Kidney epithelial cell (primary cell): Measurements from ENCODE around the gene NOTCH1. TPM values are rescaled to one million over a fixed set of nuclear protein-coding genes. Genes with fewer than 3 reads are reported as not detected.

ENCODE experiments used
- DNase-seq: peaks from one replicate; pipeline ENCODE4 v3.0.0-alpha.2; 2010; ENCODE audit warnings: low read depth
- H3K27me3 ChIP-seq: 2 replicates; pipeline ENCODE4 v1.6.0; 2011; ENCODE audit warnings: low read length; ENCODE audit not compliant: control insufficient read depth, insufficient read depth
- H3K36me3 ChIP-seq: 2 replicates; pipeline ENCODE4 v1.5.1; 2011; ENCODE audit warnings: low read length; ENCODE audit not compliant: control insufficient read depth, insufficient read depth
- H3K4me3 ChIP-seq: 2 replicates; pipeline ENCODE4 v1.5.1; 2011; ENCODE audit warnings: low read depth, mild to moderate bottlenecking, control low read depth, low read length
- total RNA-seq: library from RNA; depleted of rRNA; stranded (reverse); fragments of >200 nt; gene quantifications from 2 replicates; pipeline ENCODE4 v1.2.3, GENCODE V29; 2015
- TF ChIP-seq, protein P1 (sequence below): IDR thresholded peaks from 2 replicates; pipeline ENCODE4 v1.5.1; 2011; ENCODE audit warnings: mild to moderate bottlenecking, moderate library complexity, low read length, control low read depth, inconsistent platforms; ENCODE audit not compliant: insufficient read depth, poor library complexity, severe bottlenecking

NOTCH1 gene
- total RNA-seq, 1 donor from 2014 or later, result 40.9 TPM

DNA sequence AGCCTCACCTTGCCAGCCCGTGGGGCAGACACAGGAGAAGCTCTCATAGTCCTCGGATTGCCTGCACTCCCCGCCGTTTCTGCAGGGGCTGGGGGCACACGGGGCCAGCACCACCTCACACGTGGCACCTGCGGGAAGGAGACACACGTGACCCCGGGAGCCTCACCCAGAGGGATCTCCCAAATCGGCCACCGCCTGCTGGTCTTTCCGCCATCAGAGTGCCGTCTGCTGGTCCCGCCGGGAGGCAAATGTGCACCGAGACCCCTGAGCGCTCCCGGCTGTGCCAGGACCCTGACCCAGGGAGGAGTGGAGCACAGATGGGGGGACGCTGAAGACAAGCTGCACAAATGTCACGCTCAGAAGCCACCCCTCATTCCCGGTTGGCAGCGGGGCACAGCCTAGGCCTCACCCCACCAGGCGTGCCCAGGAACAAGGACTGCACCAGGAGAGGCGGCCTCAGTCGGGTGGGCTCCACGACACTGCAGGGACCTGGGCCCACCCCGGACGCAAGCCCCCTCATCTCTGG, 34.6 kb downstream of the NOTCH1 start:
- peaks cover 6% of the 10 kb centered on the region for H3K36me3 ChIP-seq
- no peak for DNase-seq
- TF ChIP-seq, protein P1, sequence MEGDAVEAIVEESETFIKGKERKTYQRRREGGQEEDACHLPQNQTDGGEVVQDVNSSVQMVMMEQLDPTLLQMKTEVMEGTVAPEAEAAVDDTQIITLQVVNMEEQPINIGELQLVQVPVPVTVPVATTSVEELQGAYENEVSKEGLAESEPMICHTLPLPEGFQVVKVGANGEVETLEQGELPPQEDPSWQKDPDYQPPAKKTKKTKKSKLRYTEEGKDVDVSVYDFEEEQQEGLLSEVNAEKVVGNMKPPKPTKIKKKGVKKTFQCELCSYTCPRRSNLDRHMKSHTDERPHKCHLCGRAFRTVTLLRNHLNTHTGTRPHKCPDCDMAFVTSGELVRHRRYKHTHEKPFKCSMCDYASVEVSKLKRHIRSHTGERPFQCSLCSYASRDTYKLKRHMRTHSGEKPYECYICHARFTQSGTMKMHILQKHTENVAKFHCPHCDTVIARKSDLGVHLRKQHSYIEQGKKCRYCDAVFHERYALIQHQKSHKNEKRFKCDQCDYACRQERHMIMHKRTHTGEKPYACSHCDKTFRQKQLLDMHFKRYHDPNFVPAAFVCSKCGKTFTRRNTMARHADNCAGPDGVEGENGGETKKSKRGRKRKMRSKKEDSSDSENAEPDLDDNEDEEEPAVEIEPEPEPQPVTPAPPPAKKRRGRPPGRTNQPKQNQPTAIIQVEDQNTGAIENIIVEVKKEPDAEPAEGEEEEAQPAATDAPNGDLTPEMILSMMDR, result no peak
- no peaks in the 10 kb centered on the region for H3K27me3 ChIP-seq
- H3K4me3 ChIP-seq, result no peak overlapping the region

DNA sequence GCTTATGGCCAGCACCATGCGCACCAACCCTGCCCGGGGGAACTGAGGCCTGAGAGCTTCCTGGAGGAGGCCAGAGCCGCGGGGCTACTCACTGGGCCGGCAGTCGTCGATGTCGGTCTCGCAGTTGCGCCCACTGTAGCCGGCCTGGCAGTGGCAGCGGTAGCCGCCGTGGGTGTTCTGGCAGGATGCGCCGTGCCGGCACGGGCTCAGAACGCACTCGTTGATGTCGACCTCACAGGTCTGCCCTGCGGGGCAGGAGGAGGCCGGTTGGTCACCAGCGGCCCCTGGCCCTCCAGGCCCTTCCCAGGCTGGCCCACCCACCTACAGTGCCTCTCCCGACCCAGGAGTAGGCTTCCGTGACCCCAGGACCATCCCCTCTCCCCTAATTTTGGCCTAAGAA, 35.3 kb downstream of the NOTCH1 start:
- TF ChIP-seq, protein P1, result no peak
- no peak for DNase-seq
- Histone ChIP-seq H3K27me3 (no peaks in the 10 kb centered on the region), H3K36me3 (peaks cover 6% of the 10 kb centered on the region), H3K4me3 (no peak overlapping the region)

DNA sequence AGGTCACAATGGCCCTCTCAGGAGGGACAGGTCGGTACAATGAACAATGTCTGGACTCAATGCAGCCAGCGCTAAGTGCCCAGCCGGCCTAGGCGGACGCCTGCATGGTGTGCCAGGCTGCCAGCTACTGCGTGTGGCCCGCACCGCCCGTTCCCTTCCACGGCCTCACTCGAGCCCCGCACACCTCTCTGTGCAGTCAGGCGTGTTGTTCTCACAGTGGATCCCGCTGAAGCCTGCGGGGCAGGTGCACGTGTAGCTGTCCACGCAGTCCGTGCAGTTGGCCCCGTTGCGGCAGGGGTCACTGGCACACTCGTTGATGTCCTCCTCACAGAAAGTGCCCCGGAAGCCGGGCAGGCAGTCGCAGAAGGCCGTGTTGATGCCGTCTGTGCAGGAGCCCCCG, 36.3 kb downstream of the NOTCH1 start:
- H3K36me3 ChIP-seq, result peaks cover 6% of the 10 kb centered on the region
- H3K27me3 ChIP-seq, result no peaks in the 10 kb centered on the region
- no peak for DNase-seq
- no peak overlapping the region for H3K4me3 ChIP-seq
- TF ChIP-seq, protein P1, result no peak

DNA sequence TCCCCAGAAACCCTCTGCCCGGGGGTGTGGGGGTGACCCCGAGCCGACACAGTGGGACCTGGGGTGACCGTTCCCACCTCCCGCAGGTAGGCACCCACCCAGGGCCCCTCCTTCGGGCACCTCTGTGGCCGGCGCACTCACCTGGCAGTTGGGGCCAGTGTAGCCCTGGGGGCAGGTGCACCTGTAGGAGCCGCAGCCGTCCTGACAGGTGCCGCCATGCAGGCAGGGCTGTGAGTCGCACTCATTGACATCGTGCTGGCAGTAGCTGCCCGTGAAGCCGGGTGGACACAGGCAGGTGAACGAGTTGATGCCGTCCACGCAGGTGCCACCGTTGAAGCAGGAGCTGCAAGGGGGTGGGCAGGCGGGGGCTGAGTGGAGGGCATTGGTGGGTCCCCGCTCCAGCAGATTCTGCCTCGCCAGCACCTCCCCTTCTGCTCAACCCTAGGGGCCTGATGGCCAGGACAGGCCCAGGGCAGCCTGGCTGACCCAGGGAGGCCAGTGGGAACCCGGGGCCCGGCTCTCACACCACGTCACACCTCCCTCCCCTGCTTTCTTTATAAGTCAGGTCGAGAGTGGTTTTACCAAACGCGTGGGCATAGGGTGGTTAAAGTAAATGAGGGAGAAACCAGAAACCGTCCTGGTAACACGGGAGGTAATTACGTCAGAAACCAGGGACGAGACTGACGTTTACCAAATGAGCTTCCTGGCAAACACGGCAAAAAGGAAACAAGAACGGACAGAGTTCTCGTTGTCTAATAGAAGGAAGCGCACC, 36.9 kb downstream of the NOTCH1 start:
- no peak overlapping the region for H3K4me3 ChIP-seq
- TF ChIP-seq, protein P1, result no peak
- H3K36me3 ChIP-seq, result peaks cover 6% of the 10 kb centered on the region
- H3K27me3 ChIP-seq, result no peaks in the 10 kb centered on the region
- no peak for DNase-seq

DNA sequence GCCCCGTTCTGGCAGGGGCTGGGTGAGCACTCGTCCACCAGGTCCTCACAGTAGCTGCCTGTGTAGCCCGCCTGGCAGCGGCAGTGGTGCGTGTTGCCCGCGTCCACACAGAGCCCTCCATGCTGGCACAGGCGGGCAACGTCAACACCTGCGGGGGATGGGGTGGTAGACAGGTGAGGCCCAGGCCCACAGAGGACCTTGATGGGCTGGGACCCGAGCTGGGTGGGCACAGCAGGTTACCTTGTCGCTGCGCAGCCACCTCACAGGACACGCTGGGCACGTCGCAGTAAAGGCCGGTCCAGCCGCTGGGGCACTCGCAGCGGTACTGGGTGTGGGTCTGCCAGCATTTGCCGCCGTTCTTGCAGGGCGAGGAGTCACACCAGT, 37.9 kb downstream of the NOTCH1 start:
- Histone ChIP-seq H3K4me3 (no peak overlapping the region), H3K27me3 (no peaks in the 10 kb centered on the region), H3K36me3 (peaks cover 6% of the 10 kb centered on the region)
- TF ChIP-seq, protein P1, result no peak
- no peak for DNase-seq
